HG03097 (cell line): ENCODE results near the gene SLMAP.

Source experiments
- ATAC-seq: cut with Tn5 transposase; IDR thresholded peaks from one replicate; pipeline ENCODE4 v1.9.1; 2021; ENCODE audit not compliant: unreplicated experiment, low FRiP score

Gene SLMAP

GRCh38 chr3:57820479-57820878 is 64.4 kb downstream of the SLMAP start:
- no peak for ATAC-seq

- no peak for ATAC-seq
Measured at GRCh38 chr3:57821765-57822164, 65.7 kb downstream of the SLMAP start.

DNA sequence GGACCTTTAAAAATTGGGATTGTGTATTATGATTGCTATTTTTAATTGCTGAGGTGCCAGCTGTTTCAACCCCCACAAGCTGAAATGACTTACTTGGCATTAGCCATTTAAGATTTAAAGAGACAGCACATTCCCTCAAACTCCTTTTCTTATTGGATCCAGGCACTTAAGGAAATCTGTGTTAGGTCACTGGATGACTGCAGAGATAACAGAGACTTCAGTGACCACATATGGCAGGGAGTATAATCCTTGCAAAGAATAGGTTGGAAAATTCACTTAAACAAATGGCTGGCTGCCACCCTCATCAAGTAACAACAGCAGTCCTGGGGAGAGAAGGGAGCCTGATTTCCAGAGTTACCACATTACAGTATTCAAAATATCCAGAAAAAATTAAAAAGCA is 66.6 kb downstream of the SLMAP start:
- ATAC-seq = no peak

DNA sequence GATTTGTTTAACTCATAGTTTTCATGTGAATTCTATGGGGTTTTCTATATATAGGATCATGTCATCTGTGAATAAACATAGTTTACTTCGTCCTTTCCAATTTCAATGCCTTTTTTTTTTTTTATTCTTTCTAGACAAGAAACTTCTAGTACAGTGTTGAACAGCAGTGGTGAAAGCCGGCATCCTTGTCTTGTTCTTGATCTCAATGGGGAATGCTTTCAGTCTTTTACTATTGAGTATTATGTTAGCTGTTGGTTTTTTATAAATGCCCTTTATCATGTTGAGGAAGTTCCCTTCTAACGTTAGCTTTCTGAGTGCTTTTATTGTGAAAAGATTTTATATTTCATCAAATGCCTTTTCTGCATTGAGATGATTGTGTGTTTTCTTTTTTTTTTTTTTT is 69.0 kb downstream of the SLMAP start:
- no peak for ATAC-seq

GRCh38 chr3:57826245-57826951 is 70.3 kb downstream of the SLMAP start:
- no peak for ATAC-seq

- no peak for ATAC-seq
Measured at GRCh38 chr3:57826952-57827723, 71.0 kb downstream of the SLMAP start.

DNA sequence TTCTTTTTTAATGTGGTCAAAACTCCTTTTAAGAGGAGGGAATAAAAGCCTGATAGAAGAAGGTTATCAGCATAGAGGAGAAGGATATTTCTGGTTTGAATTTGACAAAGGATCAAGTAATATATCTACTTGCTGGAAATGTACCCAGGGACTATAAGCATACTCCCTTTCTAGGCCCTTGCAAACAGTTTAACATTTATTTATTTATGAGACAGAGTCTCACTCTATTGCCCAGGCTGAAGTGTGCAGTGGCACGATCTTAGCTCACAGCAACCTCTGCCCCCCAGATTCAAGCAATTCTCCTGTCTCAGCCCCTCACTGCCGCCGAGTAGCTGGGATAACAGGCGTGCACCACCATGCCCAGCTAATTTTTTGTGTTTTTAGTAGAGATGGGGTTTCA is 71.6 kb downstream of the SLMAP start:
- ATAC-seq = no peak

DNA sequence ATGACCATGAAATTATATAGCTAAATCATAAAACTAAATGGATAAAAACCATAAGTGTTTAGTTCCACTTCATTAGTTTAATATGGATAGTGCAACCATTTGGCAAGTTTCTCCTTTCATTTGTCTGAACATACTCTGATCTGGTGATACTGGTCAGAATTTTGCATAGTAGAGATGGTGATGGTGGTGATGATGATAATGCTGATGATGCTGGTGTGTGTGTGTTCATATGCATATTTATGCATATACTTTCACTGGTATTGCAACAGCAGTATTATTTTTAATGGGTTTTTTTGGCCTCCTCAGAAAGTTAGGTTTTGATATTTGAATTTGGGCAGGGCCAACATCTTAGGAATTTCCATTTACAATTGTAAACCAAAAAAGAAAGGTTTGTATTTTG is 76.4 kb downstream of the SLMAP start:
- no peak for ATAC-seq

DNA sequence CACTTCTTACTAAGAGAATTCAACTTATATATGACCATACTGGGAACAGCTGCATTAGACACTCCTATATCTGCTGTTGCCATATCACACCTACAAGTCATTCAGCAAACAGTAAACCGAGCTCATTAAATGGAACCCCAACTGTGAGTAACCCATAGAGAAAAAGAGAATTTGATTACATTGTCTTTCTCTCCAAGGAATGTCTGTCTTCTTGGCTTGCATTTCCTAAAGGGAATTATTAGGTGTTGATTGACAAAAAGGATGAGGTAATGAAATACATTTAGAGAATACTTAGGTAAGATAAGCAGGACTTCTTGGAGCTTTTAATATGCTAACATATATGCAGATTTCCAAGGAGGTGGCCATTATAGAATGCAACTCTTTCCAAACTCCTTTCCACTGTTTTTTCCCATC is 76.8 kb downstream of the SLMAP start:
- ATAC-seq = no peak

DNA sequence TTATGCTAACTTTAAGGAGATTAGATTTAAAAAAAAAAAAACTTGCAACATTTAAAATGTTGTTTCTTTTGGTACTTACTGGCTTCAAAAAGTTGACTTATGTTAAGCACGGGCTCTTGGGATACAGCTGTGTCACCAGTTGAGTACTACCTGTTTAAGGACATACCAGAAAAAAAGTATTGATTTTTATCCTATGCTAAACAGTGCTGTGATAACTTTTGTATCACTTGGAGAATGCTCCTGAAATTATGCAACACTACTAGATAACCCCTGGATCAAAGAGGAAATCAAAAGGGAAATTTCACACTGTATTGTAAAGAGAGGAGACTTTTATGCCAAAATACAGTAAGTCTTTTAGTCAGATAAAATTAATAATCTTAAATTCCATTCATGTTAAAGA is 77.7 kb downstream of the SLMAP start:
- no peak for ATAC-seq

DNA sequence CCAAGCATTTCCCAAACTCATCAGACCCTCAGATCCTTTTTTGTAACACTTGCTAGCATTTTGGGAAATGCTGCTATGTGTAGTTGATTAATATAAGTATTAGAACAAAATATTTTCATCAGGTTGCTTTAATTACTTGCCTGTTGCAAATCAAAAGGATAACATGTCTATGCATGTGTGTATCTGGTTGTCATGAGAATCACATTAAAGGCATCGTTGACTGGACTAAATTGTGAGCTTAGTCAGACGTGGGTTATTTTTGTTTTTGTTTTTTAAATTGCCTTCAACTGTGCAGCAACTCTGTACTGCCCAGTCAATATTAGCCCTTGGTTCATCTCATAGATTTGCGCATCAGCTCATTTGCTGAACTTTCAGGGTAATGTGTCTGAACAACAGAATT is 81.6 kb downstream of the SLMAP start:
- ATAC-seq = no peak

DNA sequence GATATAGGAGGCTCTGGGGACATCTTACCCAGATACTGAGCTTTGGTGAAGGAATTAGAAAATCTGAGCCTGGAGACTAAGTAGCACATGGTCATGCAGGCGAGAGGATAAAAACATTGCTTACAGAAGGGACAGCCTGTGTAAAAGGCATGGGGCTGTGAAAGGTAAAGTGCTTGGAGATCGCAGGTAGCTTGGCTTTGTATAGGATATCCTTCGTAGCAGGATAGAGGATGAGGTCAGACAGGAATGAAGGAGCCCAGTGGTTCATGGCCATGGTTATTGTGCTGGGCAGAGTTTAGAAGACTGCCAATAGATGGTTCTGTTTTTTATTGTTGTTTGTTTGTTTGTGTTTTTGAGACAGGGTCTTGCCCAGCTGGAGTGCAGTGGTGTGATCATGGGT is 82.5 kb downstream of the SLMAP start:
- ATAC-seq = no peak

DNA sequence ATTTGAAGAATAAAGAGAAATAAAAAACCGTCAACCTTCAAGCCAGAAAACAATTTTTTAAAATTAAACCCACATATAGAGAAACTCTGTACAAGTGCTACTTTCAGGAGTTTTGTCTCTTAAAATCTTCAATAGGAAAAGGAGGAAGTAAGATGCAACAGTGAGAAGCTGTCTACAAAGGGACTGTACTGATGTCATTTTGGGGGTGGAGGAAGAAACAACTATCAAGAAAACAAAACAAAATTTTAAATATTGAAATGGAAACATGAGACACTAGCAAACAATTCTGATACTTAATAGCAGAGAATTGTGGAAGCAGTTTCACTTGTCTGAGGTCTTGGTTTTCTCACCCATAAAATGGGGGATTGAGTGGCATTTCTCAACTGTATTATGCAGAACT is 84.4 kb downstream of the SLMAP start:
- no peak for ATAC-seq

GRCh38 chr3:57841818-57842217 is 85.7 kb downstream of the SLMAP start:
- ATAC-seq = no peak

DNA sequence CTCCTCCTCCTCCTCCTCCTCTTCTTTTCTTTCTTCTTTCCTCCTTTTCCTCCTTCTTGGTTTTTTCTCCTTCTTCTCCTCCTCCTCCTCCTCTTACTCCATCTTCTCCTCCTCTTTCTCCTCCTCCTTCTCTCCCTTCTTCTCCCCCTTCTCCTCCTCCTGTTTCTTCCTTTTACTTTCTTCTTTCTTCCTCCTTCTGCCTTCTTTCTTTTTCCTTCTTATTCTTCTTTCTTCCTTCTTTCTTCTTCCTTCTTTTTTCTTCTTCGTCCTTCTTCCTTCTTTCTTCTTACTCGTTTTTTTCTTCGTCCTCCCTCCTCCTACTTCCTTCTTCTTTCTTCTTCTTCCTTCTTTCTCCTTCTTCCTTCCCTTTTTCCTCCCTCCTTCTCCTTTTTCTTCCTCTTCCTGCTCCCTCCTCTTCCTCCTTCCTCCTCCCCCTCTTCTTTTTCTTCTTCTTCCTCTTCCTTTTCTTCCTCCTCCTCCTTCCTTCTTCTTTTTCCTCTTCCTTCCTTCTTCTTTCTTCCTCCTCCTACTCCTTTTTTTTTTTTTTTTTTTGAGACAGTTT is 92.1 kb downstream of the SLMAP start:
- no peak for ATAC-seq

- ATAC-seq = no peak
Measured at GRCh38 chr3:57851304-57851703, 95.2 kb downstream of the SLMAP start.

DNA sequence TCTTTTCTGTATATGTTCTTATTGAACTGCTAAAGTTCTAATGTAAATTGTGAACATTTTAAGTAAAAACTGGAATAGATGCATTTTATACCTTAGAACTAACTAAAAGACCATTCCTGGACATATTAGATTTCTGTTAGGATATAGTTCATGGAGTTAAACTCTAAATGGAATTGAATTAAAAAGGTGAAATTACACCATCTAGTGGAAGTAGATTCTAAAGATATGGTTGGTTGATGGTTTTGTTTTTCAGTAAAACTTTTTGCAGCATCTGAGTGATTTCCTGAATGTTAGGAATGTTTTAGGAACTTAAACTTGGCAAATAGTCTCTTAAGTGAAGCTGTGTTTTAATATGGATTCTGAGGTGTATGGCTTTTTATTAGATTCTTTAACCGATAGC is 96.8 kb downstream of the SLMAP start:
- ATAC-seq = no peak

DNA sequence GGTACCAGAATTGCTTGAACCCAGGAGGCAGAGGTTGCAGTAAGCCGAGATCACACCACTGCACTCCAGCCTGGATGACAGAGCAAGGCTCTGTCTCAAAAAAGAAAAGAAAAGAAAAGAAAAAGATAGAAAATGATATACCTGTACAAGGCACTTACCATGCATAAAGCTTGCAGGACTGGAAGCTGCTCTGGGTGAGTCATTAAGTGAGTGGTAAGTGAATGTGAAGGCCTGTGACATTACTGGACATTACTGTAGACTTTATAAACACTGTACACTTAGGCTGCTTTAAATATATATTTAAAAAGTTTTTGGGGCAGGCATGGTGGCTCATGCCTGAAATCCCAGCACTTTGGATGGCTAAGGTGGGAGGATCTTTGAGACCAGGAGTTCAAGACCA is 99.2 kb downstream of the SLMAP start:
- no peak for ATAC-seq

DNA sequence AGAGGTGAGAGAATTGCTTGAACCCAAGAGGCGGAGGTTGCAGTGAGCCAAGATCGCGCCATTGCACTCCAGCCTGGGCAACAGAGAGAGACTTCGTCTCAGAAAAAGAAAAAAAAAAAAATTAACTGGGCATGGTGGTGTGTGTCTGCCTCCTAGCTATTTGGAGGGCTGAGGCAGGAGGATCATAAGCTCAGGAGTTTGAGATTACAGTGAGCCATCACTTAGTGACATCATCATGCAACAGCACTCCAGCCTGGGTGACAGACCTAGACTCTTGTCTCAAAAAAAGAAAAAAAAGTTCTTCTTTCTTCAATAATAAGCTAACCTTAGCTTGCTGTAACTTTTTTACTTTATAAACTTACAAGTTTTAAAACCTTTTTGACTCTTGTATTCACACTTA is 99.8 kb downstream of the SLMAP start:
- ATAC-seq = no peak

GRCh38 chr3:57856675-57857074 is 100.6 kb downstream of the SLMAP start:
- no peak for ATAC-seq

DNA sequence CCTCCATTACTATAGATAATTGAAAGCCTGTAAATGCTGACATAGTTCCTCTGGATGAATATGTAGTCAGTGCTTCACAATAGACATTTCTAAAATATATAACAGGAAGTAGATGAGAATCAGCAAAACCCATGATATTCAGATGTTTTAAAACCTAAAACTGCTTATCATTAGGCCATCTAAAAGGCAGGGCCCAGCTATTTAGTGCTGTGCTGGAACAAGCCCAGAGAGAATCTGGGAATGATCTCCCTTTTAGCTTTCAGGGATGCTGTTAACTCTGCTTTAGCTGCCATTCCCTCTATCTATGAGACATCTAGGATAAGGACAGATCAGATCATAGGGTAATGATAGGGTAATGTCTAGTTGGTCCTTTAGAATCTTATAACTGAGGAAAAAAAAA is 106.8 kb downstream of the SLMAP start:
- ATAC-seq = no peak

GRCh38 chr3:57863380-57863779 is 107.3 kb downstream of the SLMAP start:
- no peak for ATAC-seq
